Measurements from ENCODE around the gene ZSWIM6.
A peak's percentile ranks its signal among the peaks of the same experiment; 100 is the strongest.

The ZSWIM6 gene

GRCh38 chr5:61320860-61321259, 11.2 kb upstream of the ZSWIM6 start:
- H3K9ac ChIP-seq (ENCODE audit: low read length): no peak overlapping the region
- no peak for TF ChIP-seq CTCF (IDR thresholded peaks at IDR 0.05; ENCODE audit: insufficient read depth, low read length, poor library complexity, severe bottlenecking)
- no peak for TF ChIP-seq EZH2phosphoT487 (conservative IDR thresholded peaks at IDR 0.05; ENCODE audit: low read length)
- H3F3A ChIP-seq (ENCODE audit: insufficient read depth): no peaks in the 10 kb centered on the region
- H3K36me3 ChIP-seq (ENCODE audit: low read length): no peaks in the 10 kb centered on the region
- no peak overlapping the region for H3K27ac ChIP-seq (ENCODE audit: low read depth, low read length)
- H3K4me3 ChIP-seq (ENCODE audit: insufficient read depth, low read length, poor library complexity, severe bottlenecking): no peak overlapping the region
- no peak overlapping the region for H2AFZ ChIP-seq (ENCODE audit: low read depth, low read length, severe bottlenecking)
- no peak overlapping the region for H3K4me2 ChIP-seq (ENCODE audit: low read depth, low read length, poor library complexity, severe bottlenecking)
- no peaks in the 10 kb centered on the region for H4K20me1 ChIP-seq (ENCODE audit: low read depth, low read length)
- H3K9me2 ChIP-seq (replicated peaks; ENCODE audit: insufficient read depth, low read length): no peaks in the 10 kb centered on the region
- no peaks in the 10 kb centered on the region for H3K79me2 ChIP-seq (ENCODE audit: insufficient read depth, low read length)
- no peaks in the 10 kb centered on the region for H3K27me3 ChIP-seq (ENCODE audit: low read length)
- no peaks in the 10 kb centered on the region for H3K9me3 ChIP-seq (ENCODE audit: insufficient read depth, low read length)

- H3K27ac ChIP-seq (ENCODE audit: low read depth, low read length): no peak overlapping the region
- no peak overlapping the region for H3K9ac ChIP-seq (ENCODE audit: low read length)
- H3K4me3 ChIP-seq (ENCODE audit: insufficient read depth, low read length, poor library complexity, severe bottlenecking): no peak overlapping the region
- H3K79me2 ChIP-seq (ENCODE audit: insufficient read depth, low read length): no peaks in the 10 kb centered on the region
- no peaks in the 10 kb centered on the region for H3K27me3 ChIP-seq (ENCODE audit: low read length)
- TF ChIP-seq EZH2phosphoT487 (conservative IDR thresholded peaks at IDR 0.05; ENCODE audit: low read length): no peak
- TF ChIP-seq CTCF (IDR thresholded peaks at IDR 0.05; ENCODE audit: insufficient read depth, low read length, poor library complexity, severe bottlenecking): no peak
- H4K20me1 ChIP-seq (ENCODE audit: low read depth, low read length): no peaks in the 10 kb centered on the region
- no peaks in the 10 kb centered on the region for H3K9me2 ChIP-seq (replicated peaks; ENCODE audit: insufficient read depth, low read length)
- H2AFZ ChIP-seq (ENCODE audit: low read depth, low read length, severe bottlenecking): no peak overlapping the region
- H3K4me2 ChIP-seq (ENCODE audit: low read depth, low read length, poor library complexity, severe bottlenecking): no peak overlapping the region
- H3F3A ChIP-seq (ENCODE audit: insufficient read depth): no peaks in the 10 kb centered on the region
- no peaks in the 10 kb centered on the region for H3K9me3 ChIP-seq (ENCODE audit: insufficient read depth, low read length)
- H3K36me3 ChIP-seq (ENCODE audit: low read length): no peaks in the 10 kb centered on the region
These were observed 10.4 kb upstream of the ZSWIM6 start for GRCh38 chr5:61321669-61322068.

- Histone ChIP-seq H3K4me3 (ENCODE audit: insufficient read depth, low read length, poor library complexity, severe bottlenecking) (no peak overlapping the region), H3K79me2 (ENCODE audit: insufficient read depth, low read length) (no peaks in the 10 kb centered on the region), H3K9me3 (ENCODE audit: insufficient read depth, low read length) (no peaks in the 10 kb centered on the region), H3K9me2 (replicated peaks; ENCODE audit: insufficient read depth, low read length) (no peaks in the 10 kb centered on the region), H3K4me2 (ENCODE audit: low read depth, low read length, poor library complexity, severe bottlenecking) (peak overlapping the region; percentile 47), H2AFZ (ENCODE audit: low read depth, low read length, severe bottlenecking) (no peak overlapping the region), H3F3A (ENCODE audit: insufficient read depth) (no peaks in the 10 kb centered on the region), H3K36me3 (ENCODE audit: low read length) (no peaks in the 10 kb centered on the region), H3K27ac (ENCODE audit: low read depth, low read length) (no peak overlapping the region), H3K9ac (ENCODE audit: low read length) (no peak overlapping the region), H4K20me1 (ENCODE audit: low read depth, low read length) (no peaks in the 10 kb centered on the region), H3K27me3 (ENCODE audit: low read length) (no peaks in the 10 kb centered on the region)
- TF ChIP-seq CTCF (IDR thresholded peaks at IDR 0.05; ENCODE audit: insufficient read depth, low read length, poor library complexity, severe bottlenecking): no peak
These were observed 9.0 kb upstream of the ZSWIM6 start for GRCh38 chr5:61322738-61323725.
